ENCODE results near the gene HKDC1. TPM values are rescaled to one million over a fixed set of nuclear protein-coding genes. Genes with fewer than 3 reads are reported as not detected.
A peak's percentile ranks its signal among the peaks of the same experiment; 100 is the strongest.

Gene HKDC1
- total RNA-seq, 1 experiment from 2014 or later = 0.52 TPM

DNA sequence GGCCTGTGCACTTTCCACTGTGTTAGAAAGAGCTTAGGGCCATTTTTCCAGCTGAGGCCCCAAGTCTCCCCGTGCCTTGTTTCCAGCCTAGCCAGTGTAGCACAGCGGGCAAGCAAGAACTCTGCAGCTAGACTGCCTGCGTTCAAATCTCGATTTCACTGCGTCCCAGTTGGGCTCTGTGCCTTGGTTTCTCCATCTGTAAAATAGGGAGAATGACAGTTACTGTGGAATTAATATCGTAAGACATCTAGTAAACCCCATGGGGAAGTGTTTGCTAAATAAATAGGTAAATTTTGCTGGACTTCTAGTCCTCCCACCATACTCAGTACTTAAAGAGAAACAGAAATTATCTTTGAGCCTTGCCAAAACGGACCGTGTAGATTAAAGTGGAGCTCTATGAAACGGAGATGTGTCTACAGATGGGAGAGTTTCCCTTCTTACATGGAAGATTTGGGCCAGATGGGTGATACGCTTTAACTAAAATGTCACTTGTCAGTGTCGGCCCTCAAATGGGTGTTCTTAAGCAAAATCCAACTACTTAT lies 3.5 kb upstream of the HKDC1 start:
- intact Hi-C loops (cut with micrococcal nuclease; ENCODE audit: unreplicated experiment) = no loop called here
- H3K9me3 ChIP-seq (ENCODE audit: low read depth, low read length, poor library complexity, severe bottlenecking) = no peaks in the 10 kb centered on the region
- H3K27me3 ChIP-seq (replicated peaks; ENCODE audit: insufficient read depth, low read depth, low read length, poor library complexity) = no peaks in the 10 kb centered on the region
- H3K27ac ChIP-seq (ENCODE audit: low read depth, low read length, poor library complexity, severe bottlenecking) = peak overlapping the region; percentile 88
- no peaks in the 10 kb centered on the region for H3K36me3 ChIP-seq (ENCODE audit: insufficient read depth, low read length, poor library complexity, severe bottlenecking)
- CTCF ChIA-PET = no interaction called here
- peaks cover 33% of the 10 kb centered on the region for H3K4me1 ChIP-seq (ENCODE audit: insufficient read depth, low read length, poor library complexity, severe bottlenecking)
- H3K4me3 ChIP-seq (ENCODE audit: low read depth, low read length, poor library complexity, severe bottlenecking) = no peak overlapping the region
- no peak for DNase-seq (ENCODE audit: low spot score)
- POLR2A ChIA-PET (ENCODE audit: low non-redundant PET) = interaction anchor here (0.6 kb wide), 1 partner anchor 1235 kb away, joined by 3 read pairs; no protein-coding TSS in a partner anchor
- TSS peak; percentile 98 for BruUV-seq (replicated peaks)
- no peak for TF ChIP-seq CTCF (conservative IDR thresholded peaks at IDR 0.05; ENCODE audit: low read depth, low read length)
- no peak for TF ChIP-seq EZH2 (IDR thresholded peaks at IDR 0.05; ENCODE audit: borderline replicate concordance, low read depth, low read length, poor library complexity, severe bottlenecking)

GRCh38 chr10:69217119-69217754 lies 2.9 kb upstream of the HKDC1 start:
- Histone ChIP-seq H3K27me3 (replicated peaks; ENCODE audit: insufficient read depth, low read depth, low read length, poor library complexity) (no peaks in the 10 kb centered on the region), H3K36me3 (ENCODE audit: insufficient read depth, low read length, poor library complexity, severe bottlenecking) (no peaks in the 10 kb centered on the region), H3K27ac (ENCODE audit: low read depth, low read length, poor library complexity, severe bottlenecking) (peak overlapping the region; percentile 88), H3K9me3 (ENCODE audit: low read depth, low read length, poor library complexity, severe bottlenecking) (no peaks in the 10 kb centered on the region), H3K4me3 (ENCODE audit: low read depth, low read length, poor library complexity, severe bottlenecking) (no peak overlapping the region), H3K4me1 (ENCODE audit: insufficient read depth, low read length, poor library complexity, severe bottlenecking) (peaks cover 33% of the 10 kb centered on the region)
- ChIA-PET POLR2A (ENCODE audit: low non-redundant PET) (interaction anchor here (0.6 kb wide), 1 partner anchor 1235 kb away, joined by 3 read pairs; no protein-coding TSS in a partner anchor), CTCF (no interaction called here)
- TF ChIP-seq CTCF (conservative IDR thresholded peaks at IDR 0.05; ENCODE audit: low read depth, low read length) = no peak
- no peak for TF ChIP-seq EZH2 (IDR thresholded peaks at IDR 0.05; ENCODE audit: borderline replicate concordance, low read depth, low read length, poor library complexity, severe bottlenecking)
- intact Hi-C loops (cut with micrococcal nuclease; ENCODE audit: unreplicated experiment) = no loop called here
- BruUV-seq (replicated peaks) = no TSS peak
- peak; percentile 90 for DNase-seq (ENCODE audit: low spot score)

GRCh38 chr10:69218831-69219230 lies 1.3 kb upstream of the HKDC1 start:
- Histone ChIP-seq H3K36me3 (ENCODE audit: insufficient read depth, low read length, poor library complexity, severe bottlenecking) (no peaks in the 10 kb centered on the region), H3K4me3 (ENCODE audit: low read depth, low read length, poor library complexity, severe bottlenecking) (no peak overlapping the region), H3K9me3 (ENCODE audit: low read depth, low read length, poor library complexity, severe bottlenecking) (no peaks in the 10 kb centered on the region), H3K27me3 (replicated peaks; ENCODE audit: insufficient read depth, low read depth, low read length, poor library complexity) (no peaks in the 10 kb centered on the region), H3K27ac (ENCODE audit: low read depth, low read length, poor library complexity, severe bottlenecking) (peak overlapping the region; percentile 88), H3K4me1 (ENCODE audit: insufficient read depth, low read length, poor library complexity, severe bottlenecking) (peaks cover 34% of the 10 kb centered on the region)
- intact Hi-C loops (cut with micrococcal nuclease; ENCODE audit: unreplicated experiment) = no loop called here
- TF ChIP-seq CTCF (conservative IDR thresholded peaks at IDR 0.05; ENCODE audit: low read depth, low read length) = no peak
- TF ChIP-seq EZH2 (IDR thresholded peaks at IDR 0.05; ENCODE audit: borderline replicate concordance, low read depth, low read length, poor library complexity, severe bottlenecking) = no peak
- POLR2A ChIA-PET (ENCODE audit: low non-redundant PET) = no interaction called here
- no TSS peak for BruUV-seq (replicated peaks)
- no peak for DNase-seq (ENCODE audit: low spot score)
- CTCF ChIA-PET = no interaction called here
